ENCODE data around the gene RHBDD2. TPM values are rescaled to one million over a fixed set of nuclear protein-coding genes. Genes with fewer than 3 reads are reported as not detected.
"Not testable (repeated sequence)": the region's sequence is repeated elsewhere in the genome, so short reads cannot be mapped to it uniquely, and the experiment has no call there.

The RHBDD2 gene
- total RNA-seq, 1 donor from 2014 or later, result 50.7 TPM

- no peak for DNase-seq (ENCODE audit: low spot score)
- Mint-ChIP-seq H3K27ac (ENCODE audit: unreplicated experiment) (peak overlapping the region; percentile 85), H3K9me3 (ENCODE audit: unreplicated experiment) (no peaks in the 10 kb centered on the region), H3K36me3 (ENCODE audit: low read depth, unreplicated experiment) (peaks cover 28% of the 10 kb centered on the region), H3K4me1 (ENCODE audit: unreplicated experiment) (peaks cover 19% of the 10 kb centered on the region), H3K4me3 (ENCODE audit: unreplicated experiment) (peak overlapping the region; percentile 92), H3K27me3 (ENCODE audit: unreplicated experiment) (peaks cover 12% of the 10 kb centered on the region)
- no peak for TF ChIP-seq CTCF (IDR thresholded peaks at IDR 0.05; ENCODE audit: unreplicated experiment)
Observed at GRCh38 chr7:75878312-75878768, 494 bp upstream of the RHBDD2 start.

GRCh38 chr7:75879771-75880184 lies 944 bp downstream of the RHBDD2 start:
- no peak for DNase-seq (ENCODE audit: low spot score)

GRCh38 chr7:75880242-75880641 lies 1.4 kb downstream of the RHBDD2 start:
- no peaks in the 10 kb centered on the region for H3K9me3 Mint-ChIP-seq (ENCODE audit: unreplicated experiment)
- H3K4me1 Mint-ChIP-seq (ENCODE audit: unreplicated experiment), result peaks cover 19% of the 10 kb centered on the region
- peaks cover 12% of the 10 kb centered on the region for H3K27me3 Mint-ChIP-seq (ENCODE audit: unreplicated experiment)
- peak overlapping the region; percentile 100 for H3K4me3 Mint-ChIP-seq (ENCODE audit: unreplicated experiment)
- no peak for TF ChIP-seq CTCF (IDR thresholded peaks at IDR 0.05; ENCODE audit: unreplicated experiment)
- peaks cover 36% of the 10 kb centered on the region for H3K36me3 Mint-ChIP-seq (ENCODE audit: low read depth, unreplicated experiment)
- no peak overlapping the region for H3K27ac Mint-ChIP-seq (ENCODE audit: unreplicated experiment)
- no peak for DNase-seq (ENCODE audit: low spot score)

More at GRCh38 chr7:75879771-75880184, 944 bp downstream of the RHBDD2 start:
- peaks cover 35% of the 10 kb centered on the region for H3K36me3 Mint-ChIP-seq (ENCODE audit: low read depth, unreplicated experiment)
- TF ChIP-seq CTCF (IDR thresholded peaks at IDR 0.05; ENCODE audit: unreplicated experiment), result no peak
- peaks cover 19% of the 10 kb centered on the region for H3K4me1 Mint-ChIP-seq (ENCODE audit: unreplicated experiment)
- peaks cover 12% of the 10 kb centered on the region for H3K27me3 Mint-ChIP-seq (ENCODE audit: unreplicated experiment)
- no peaks in the 10 kb centered on the region for H3K9me3 Mint-ChIP-seq (ENCODE audit: unreplicated experiment)
- H3K27ac Mint-ChIP-seq (ENCODE audit: unreplicated experiment), result peak overlapping the region; percentile 96
- peak overlapping the region; percentile 100 for H3K4me3 Mint-ChIP-seq (ENCODE audit: unreplicated experiment)

- H3K27me3 Mint-ChIP-seq (ENCODE audit: unreplicated experiment), result peaks cover 12% of the 10 kb centered on the region
- H3K4me3 Mint-ChIP-seq (ENCODE audit: unreplicated experiment), result peak overlapping the region; percentile 67
- H3K4me1 Mint-ChIP-seq (ENCODE audit: unreplicated experiment), result peaks cover 19% of the 10 kb centered on the region
- peaks cover 42% of the 10 kb centered on the region for H3K36me3 Mint-ChIP-seq (ENCODE audit: low read depth, unreplicated experiment)
- no peak for DNase-seq (ENCODE audit: low spot score)
- no peak overlapping the region for H3K27ac Mint-ChIP-seq (ENCODE audit: unreplicated experiment)
- TF ChIP-seq CTCF (IDR thresholded peaks at IDR 0.05; ENCODE audit: unreplicated experiment), result no peak
- no peaks in the 10 kb centered on the region for H3K9me3 Mint-ChIP-seq (ENCODE audit: unreplicated experiment)
Observed at GRCh38 chr7:75881436-75882095, 2.7 kb downstream of the RHBDD2 start.

GRCh38 chr7:75883265-75883824 lies 4.5 kb downstream of the RHBDD2 start:
- peaks cover 14% of the 10 kb centered on the region for H3K4me1 Mint-ChIP-seq (ENCODE audit: unreplicated experiment)
- not testable (repeated sequence) for H3K9me3 Mint-ChIP-seq (ENCODE audit: unreplicated experiment); DNase-seq (ENCODE audit: low spot score); H3K4me3 Mint-ChIP-seq (ENCODE audit: unreplicated experiment); H3K27ac Mint-ChIP-seq (ENCODE audit: unreplicated experiment); H3K27me3 Mint-ChIP-seq (ENCODE audit: unreplicated experiment)
- H3K36me3 Mint-ChIP-seq (ENCODE audit: low read depth, unreplicated experiment), result peaks cover 50% of the 10 kb centered on the region

Data from endothelial cell (in vitro differentiated cells).